NCI-H748 (cell line): ENCODE data around the gene MNX1.

ENCODE experiments used
- DNase-seq: peaks from one replicate; lab custom pipeline; 2025; ENCODE audit not compliant: unreplicated experiment; lab: John Stamatoyannopoulos, UW

MNX1 gene

DNA sequence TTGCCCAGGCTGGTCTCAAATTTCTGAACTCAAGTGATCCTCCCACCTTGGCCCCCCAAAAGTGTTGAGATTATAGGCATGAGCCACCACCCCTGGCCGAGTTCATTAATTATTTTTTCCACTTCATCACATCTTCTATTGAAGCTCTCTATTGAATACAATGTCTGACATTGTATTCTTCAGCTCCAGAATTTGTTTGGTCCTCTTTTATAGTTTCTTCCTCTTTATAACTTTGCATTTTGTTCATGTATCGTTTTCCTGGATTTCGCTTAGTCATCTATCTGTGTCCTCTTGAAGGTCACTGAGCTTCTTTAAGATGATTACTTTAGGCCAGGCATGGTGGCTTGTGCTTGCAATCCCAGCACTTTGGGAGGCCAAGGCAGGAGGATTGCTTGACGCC is 30.8 kb downstream of the MNX1 start:
- no peak for DNase-seq

DNA sequence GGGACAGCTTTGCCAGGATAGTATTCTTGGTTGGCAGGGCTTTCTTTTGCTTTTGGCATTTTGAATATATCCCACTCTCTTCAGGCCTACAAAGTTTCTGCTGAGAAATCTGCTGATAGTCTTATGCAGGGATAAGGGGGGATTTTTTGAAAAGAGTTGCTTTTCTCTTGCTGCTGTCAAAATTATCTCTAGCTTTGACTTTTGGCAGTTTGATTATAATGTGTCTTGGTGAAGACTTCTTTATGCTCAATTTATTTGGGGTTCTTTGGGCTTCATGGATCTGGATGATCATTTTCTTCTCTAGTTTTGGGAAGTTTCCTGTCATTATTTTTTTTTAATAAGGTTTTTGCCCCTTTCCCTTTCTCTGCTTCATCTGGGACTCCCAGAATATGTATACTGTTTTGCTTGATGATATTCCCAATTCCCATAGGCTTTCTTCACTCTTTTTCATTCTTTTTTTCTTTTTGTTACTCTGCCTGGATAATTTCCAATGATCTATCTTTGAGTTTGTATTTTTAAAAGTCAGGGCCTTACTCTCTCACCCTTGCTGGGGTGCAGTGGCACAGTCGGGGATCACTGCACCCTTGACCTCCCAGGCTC is 31.4 kb downstream of the MNX1 start:
- no peak for DNase-seq

DNA sequence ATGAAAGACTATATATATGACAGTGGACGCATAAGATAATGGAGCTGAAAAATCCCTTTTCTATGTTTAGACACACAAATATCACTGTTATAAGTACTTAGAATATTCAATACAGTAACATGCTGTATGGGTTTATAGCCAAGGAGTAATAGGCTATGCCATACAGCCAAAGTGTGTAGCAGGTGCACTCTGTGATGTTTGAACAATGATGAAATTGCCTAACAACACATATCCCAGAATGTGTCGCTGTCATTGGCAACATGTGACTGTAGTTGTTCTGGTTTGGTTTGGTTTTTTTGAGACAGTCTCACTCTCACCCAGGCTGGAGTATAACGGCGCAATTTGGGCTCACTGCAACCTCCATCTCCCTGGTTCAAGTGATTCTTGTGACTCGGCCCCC is 34.8 kb downstream of the MNX1 start:
- DNase-seq, result peak; percentile 32

- peak; percentile 12 for DNase-seq
Observed at GRCh38 chr7:156969972-156970420, 40.5 kb downstream of the MNX1 start.

- no peak for DNase-seq
Observed at GRCh38 chr7:156968183-156968582, 42.3 kb downstream of the MNX1 start.

DNA sequence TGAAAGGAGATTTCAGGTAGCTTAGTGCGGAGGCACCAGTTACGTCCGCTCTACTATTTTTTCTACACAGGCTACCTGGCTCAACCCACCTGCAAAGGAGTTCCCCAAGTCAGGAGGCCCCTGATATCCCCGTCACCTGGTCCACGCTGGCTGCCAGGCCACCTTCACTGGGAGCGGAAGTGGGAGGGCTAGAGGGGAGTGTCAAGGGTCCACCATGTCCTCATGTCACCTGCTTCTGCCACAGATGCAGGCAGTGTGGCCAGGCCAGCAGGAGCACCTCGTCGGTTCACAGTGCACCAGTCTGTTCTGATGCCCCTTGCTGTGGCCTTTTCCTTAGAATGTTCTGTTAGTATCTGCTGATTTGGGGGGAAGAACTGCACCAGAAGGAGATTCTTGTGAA is 44.1 kb downstream of the MNX1 start:
- DNase-seq, result no peak

- DNase-seq, result no peak
Observed at GRCh38 chr7:156964971-156965370, 45.5 kb downstream of the MNX1 start.

- DNase-seq, result no peak
Observed at GRCh38 chr7:156963472-156963871, 47.0 kb downstream of the MNX1 start.

DNA sequence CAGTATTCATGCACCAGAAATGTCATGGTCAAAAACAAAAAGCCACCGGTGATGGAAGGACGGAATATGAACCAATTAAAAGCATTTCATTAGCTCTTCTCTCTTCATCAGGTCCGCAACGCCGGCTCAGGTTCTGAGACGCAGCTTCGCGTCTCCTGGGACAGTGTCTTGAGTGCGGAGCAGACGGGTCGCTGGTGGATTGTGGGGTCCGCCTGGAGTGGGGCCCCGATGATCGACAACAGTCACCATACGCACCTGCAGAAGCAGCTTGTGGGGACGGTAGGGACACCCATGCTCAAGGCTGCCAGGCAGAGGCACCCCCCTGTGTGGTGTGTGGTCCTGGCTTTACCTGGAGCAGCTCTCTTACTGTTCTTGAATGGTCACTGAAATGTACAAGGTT is 47.6 kb downstream of the MNX1 start:
- DNase-seq, result no peak

DNA sequence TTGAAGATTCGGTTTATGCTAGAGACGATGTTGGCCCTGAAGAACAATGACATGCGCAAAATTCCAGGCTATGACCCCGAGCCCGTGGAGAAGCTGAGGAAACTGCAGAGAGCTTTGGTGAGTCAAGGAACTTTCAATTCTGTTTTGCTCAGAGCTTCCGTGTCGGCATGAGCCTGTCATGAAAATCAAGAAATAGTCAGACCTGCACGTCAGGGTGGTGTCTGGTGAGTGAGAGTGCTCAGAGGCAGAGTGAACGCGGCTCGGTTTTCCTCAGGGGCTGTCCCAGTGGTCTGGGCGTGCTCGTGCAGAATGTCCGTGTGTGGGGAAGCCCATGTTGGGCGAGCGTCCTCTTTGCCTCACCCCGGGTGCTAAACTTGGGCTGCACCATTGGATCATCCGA is 48.3 kb downstream of the MNX1 start:
- DNase-seq, result no peak

- DNase-seq, result no peak
Observed at GRCh38 chr7:156956727-156957126, 53.7 kb downstream of the MNX1 start.

GRCh38 chr7:156954941-156955340 is 55.5 kb downstream of the MNX1 start:
- DNase-seq, result no peak
